Astrocyte of the spinal cord (primary cell): ENCODE results near the gene RASA2.
"Not testable (repeated sequence)": the region's sequence is repeated elsewhere in the genome, so short reads cannot be mapped to it uniquely, and the experiment has no call there.

Experiments used
- DNase-seq: peaks from one replicate; pipeline ENCODE4 v3.0.0; 2011; ENCODE audit warnings: low read depth, low spot score
- H3K4me3 ChIP-seq: 2 replicates; pipeline ENCODE4 v1.5.1; 2011; ENCODE audit warnings: low read depth, mild to moderate bottlenecking, low read length, moderate library complexity
- CTCF ChIP-seq: IDR thresholded peaks from 2 replicates; pipeline ENCODE4 v1.5.1; 2012; ENCODE audit warnings: low read depth, mild to moderate bottlenecking, low read length, inconsistent platforms
- in situ Hi-C: cut with HindIII; loops from 2 replicates; pipeline ENCODE4 v1.10.0; 2017; ENCODE audit warnings: low sequenced_read_pairs

RASA2 gene

GRCh38 chr3:141491081-141491480, 4.3 kb downstream of the RASA2 start:
- in situ Hi-C loops = no loop called here
- no peak for DNase-seq
- H3K4me3 ChIP-seq = no peak overlapping the region
- TF ChIP-seq CTCF = no peak

- TF ChIP-seq CTCF = no peak
- in situ Hi-C loops = no loop called here
- no peak overlapping the region for H3K4me3 ChIP-seq
- DNase-seq = no peak
Observed at GRCh38 chr3:141491929-141492328, 5.1 kb downstream of the RASA2 start.

GRCh38 chr3:141493184-141493583, 6.4 kb downstream of the RASA2 start:
- in situ Hi-C loops = no loop called here
- no peak for TF ChIP-seq CTCF
- H3K4me3 ChIP-seq = no peak overlapping the region
- DNase-seq = no peak

GRCh38 chr3:141497589-141497988, 10.8 kb downstream of the RASA2 start:
- in situ Hi-C loops, DNase-seq: not testable (repeated sequence)

GRCh38 chr3:141498598-141499223, 11.9 kb downstream of the RASA2 start:
- H3K4me3 ChIP-seq = no peak overlapping the region
- in situ Hi-C loops = no loop called here
- no peak for DNase-seq
- no peak for TF ChIP-seq CTCF

More at GRCh38 chr3:141497589-141497988, 10.8 kb downstream of the RASA2 start:
- not testable (repeated sequence) for H3K4me3 ChIP-seq

- H3K4me3 ChIP-seq = no peak overlapping the region
- DNase-seq = no peak
- in situ Hi-C loops = no loop called here
- TF ChIP-seq CTCF = no peak
Observed at GRCh38 chr3:141499284-141499683, 12.5 kb downstream of the RASA2 start.

GRCh38 chr3:141499965-141500364, 13.1 kb downstream of the RASA2 start:
- in situ Hi-C loops = no loop called here
- TF ChIP-seq CTCF = no peak
- DNase-seq = no peak
- H3K4me3 ChIP-seq = no peak overlapping the region
